ENCODE measurements around the gene SH3D21. TPM values are rescaled to one million over a fixed set of nuclear protein-coding genes. Genes with fewer than 3 reads are reported as not detected.

Gene SH3D21
- total RNA-seq, 1 experiment from 2014 or later, result 12.1 TPM

DNA sequence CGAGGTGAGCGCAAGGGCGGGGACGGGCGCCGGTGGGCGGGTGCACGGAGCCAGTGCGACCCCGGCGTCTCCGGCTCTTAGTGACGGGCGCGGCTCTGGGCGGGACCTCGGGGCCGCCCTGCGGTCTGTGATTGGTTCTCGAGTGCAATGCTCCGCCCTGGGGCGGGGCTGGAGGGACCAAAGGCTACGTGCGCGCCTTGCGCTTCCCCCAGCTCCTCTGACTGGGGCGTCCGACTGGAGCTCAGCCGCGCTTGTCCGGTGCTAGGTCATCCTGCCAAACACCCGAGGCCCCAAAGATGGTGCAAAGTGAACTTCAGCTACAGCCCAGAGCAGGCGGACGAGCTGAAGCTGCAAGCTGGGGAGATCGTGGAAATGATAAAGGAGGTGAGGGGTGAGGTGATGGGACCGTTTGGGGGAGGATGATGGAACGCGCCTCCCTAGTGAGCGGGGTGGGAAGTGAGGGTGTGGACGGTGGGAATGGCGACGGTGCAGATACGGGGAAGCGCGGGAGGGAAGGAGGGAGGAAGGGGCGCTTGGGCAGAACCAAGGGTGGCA is 811 bp downstream of the SH3D21 start:
- Histone ChIP-seq H3K4me3 (ENCODE audit: low read depth, low read length) (peak overlapping the region; percentile 53), H3K36me3 (ENCODE audit: control insufficient read depth, insufficient read depth, low read length) (peaks cover 1% of the 10 kb centered on the region), H3K4me1 (peaks cover 10% of the 10 kb centered on the region), H3K27me3 (replicated peaks; ENCODE audit: control insufficient read depth, insufficient read depth, low read length) (no peaks in the 10 kb centered on the region), H3K9me3 (no peaks in the 10 kb centered on the region)
- TF ChIP-seq, protein P1, sequence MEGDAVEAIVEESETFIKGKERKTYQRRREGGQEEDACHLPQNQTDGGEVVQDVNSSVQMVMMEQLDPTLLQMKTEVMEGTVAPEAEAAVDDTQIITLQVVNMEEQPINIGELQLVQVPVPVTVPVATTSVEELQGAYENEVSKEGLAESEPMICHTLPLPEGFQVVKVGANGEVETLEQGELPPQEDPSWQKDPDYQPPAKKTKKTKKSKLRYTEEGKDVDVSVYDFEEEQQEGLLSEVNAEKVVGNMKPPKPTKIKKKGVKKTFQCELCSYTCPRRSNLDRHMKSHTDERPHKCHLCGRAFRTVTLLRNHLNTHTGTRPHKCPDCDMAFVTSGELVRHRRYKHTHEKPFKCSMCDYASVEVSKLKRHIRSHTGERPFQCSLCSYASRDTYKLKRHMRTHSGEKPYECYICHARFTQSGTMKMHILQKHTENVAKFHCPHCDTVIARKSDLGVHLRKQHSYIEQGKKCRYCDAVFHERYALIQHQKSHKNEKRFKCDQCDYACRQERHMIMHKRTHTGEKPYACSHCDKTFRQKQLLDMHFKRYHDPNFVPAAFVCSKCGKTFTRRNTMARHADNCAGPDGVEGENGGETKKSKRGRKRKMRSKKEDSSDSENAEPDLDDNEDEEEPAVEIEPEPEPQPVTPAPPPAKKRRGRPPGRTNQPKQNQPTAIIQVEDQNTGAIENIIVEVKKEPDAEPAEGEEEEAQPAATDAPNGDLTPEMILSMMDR (IDR thresholded peaks at IDR 0.05; ENCODE audit: insufficient read depth in 1 of 2, low read depth in 1 of 2, low read length in 1 of 2, severe bottlenecking in 1 of 2, unreplicated experiment in 1 of 2), result no peak
- Mint-ChIP-seq H3K27me3 (ENCODE audit: insufficient read depth, unreplicated experiment) (no peaks in the 10 kb centered on the region), H3K36me3 (ENCODE audit: insufficient read depth, unreplicated experiment) (peaks cover 68% of the 10 kb centered on the region), H3K9me3 (ENCODE audit: unreplicated experiment) (no peaks in the 10 kb centered on the region), H3K4me1 (ENCODE audit: low read depth, unreplicated experiment) (no peaks in the 10 kb centered on the region), H3K4me3 (ENCODE audit: unreplicated experiment) (peak overlapping the region; percentile 82), H3K27ac (ENCODE audit: unreplicated experiment) (peak overlapping the region; percentile 46)
- CTCF ChIA-PET, result interaction anchor here (0.5 to 0.8 kb wide), 2 partner anchors 78 to 710 kb away, joined by 3 read pairs; no protein-coding TSS in a partner anchor
- POLR2A ChIA-PET, result interaction anchor here (0.9 to 1.8 kb wide), 3 partner anchors 13 to 80 kb away, joined by 3 to 9 read pairs (median 6); partner anchors contain the start of gene EVA1B
- intact Hi-C loops (cut with micrococcal nuclease; ENCODE audit: unreplicated experiment), result loop anchor here (1.0 kb wide), 1 partner anchor 114 kb away; no protein-coding TSS in a partner anchor
- peak; percentile 91 to 94 for DNase-seq
- BruUV-seq (replicated peaks), result no TSS peak

DNA sequence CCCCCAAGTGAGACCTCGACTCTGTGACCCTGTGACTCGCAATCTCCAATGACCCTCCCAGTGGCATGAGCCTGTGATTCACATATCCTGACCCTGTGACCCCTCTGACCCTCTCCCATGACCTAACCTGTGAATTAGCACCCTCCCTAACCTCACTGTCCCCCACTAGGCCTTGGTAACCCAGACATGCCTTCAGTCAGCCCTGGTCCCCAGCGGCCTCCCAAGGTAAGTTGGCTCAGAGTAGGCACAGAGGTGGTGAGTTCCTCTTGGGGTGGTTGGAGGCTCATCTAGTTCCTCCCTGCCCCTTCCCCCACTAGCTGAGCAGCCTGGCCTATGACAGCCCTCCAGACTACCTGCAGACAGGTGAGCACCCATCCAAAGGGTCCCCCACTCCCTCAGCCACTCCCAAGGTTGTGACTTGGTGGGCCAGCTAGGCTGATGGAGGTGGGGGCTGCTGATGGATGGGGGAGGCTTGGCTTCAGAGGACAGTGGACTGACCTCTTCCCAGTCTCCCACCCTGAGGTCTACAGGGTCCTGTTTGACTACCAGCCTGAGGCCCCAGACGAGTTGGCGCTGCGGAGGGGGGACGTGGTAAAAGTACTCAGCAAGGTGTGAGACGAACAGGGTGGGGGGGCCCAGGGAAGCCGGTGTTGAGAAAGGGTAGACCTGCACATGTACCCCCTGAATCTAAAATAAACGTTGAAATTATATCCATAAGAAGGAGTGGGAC is 1.6 kb downstream of the SH3D21 start:
- Mint-ChIP-seq H3K4me3 (ENCODE audit: unreplicated experiment) (peak overlapping the region; percentile 82), H3K9me3 (ENCODE audit: unreplicated experiment) (no peaks in the 10 kb centered on the region), H3K36me3 (ENCODE audit: insufficient read depth, unreplicated experiment) (peaks cover 60% of the 10 kb centered on the region), H3K27ac (ENCODE audit: unreplicated experiment) (no peak overlapping the region), H3K4me1 (ENCODE audit: low read depth, unreplicated experiment) (no peaks in the 10 kb centered on the region), H3K27me3 (ENCODE audit: insufficient read depth, unreplicated experiment) (no peaks in the 10 kb centered on the region)
- H3K4me1 ChIP-seq, result peaks cover 10% of the 10 kb centered on the region
- H3K4me3 ChIP-seq (ENCODE audit: low read depth, low read length), result peak overlapping the region; percentile 53
- ChIA-PET POLR2A (interaction anchor here (1.8 kb wide), 1 partner anchor 16 kb away, joined by 9 read pairs; the partner anchor contains the start of gene EVA1B), CTCF (interaction anchor here (0.5 kb wide), 1 partner anchor 710 kb away, joined by 3 read pairs; no protein-coding TSS in a partner anchor)
- DNase-seq, result no peak
- H3K27me3 ChIP-seq (replicated peaks; ENCODE audit: control insufficient read depth, insufficient read depth, low read length), result no peaks in the 10 kb centered on the region
- TF ChIP-seq, protein P1 (IDR thresholded peaks at IDR 0.05; ENCODE audit: insufficient read depth in 1 of 2, low read depth in 1 of 2, low read length in 1 of 2, severe bottlenecking in 1 of 2, unreplicated experiment in 1 of 2), result no peak
- no peaks in the 10 kb centered on the region for H3K9me3 ChIP-seq
- H3K36me3 ChIP-seq (ENCODE audit: control insufficient read depth, insufficient read depth, low read length), result peaks cover 1% of the 10 kb centered on the region
- intact Hi-C loops (cut with micrococcal nuclease; ENCODE audit: unreplicated experiment), result no loop called here
- BruUV-seq (replicated peaks), result TSS peak; percentile 11

DNA sequence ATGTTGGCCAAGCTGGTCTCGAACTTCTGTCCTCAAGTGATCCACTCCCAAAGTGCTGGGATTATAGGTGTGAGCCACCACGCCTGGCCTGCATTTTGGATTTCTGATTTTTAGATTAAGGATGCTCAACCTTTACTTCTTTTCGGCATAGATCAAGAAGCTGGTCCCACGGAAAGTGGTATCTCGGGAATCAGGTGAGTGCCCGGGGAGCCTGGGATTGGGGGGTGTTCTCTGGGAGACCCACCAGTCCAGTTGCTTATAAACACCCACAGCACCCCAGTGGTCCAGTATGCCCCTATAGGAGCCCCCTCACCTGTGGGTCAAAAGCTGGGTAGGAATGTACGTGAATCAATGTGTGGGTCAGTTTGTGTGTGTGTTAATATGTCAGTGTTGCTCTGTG is 3.2 kb downstream of the SH3D21 start:
- Mint-ChIP-seq H3K4me3 (ENCODE audit: unreplicated experiment) (no peak overlapping the region), H3K27me3 (ENCODE audit: insufficient read depth, unreplicated experiment) (no peaks in the 10 kb centered on the region), H3K27ac (ENCODE audit: unreplicated experiment) (no peak overlapping the region), H3K9me3 (ENCODE audit: unreplicated experiment) (no peaks in the 10 kb centered on the region), H3K4me1 (ENCODE audit: low read depth, unreplicated experiment) (no peaks in the 10 kb centered on the region), H3K36me3 (ENCODE audit: insufficient read depth, unreplicated experiment) (peaks cover 44% of the 10 kb centered on the region)
- TF ChIP-seq, protein P1 (IDR thresholded peaks at IDR 0.05; ENCODE audit: insufficient read depth in 1 of 2, low read depth in 1 of 2, low read length in 1 of 2, severe bottlenecking in 1 of 2, unreplicated experiment in 1 of 2), result no peak
- no peaks in the 10 kb centered on the region for H3K36me3 ChIP-seq (ENCODE audit: control insufficient read depth, insufficient read depth, low read length)
- no peak overlapping the region for H3K4me3 ChIP-seq (ENCODE audit: low read depth, low read length)
- DNase-seq, result no peak
- ChIA-PET POLR2A (no interaction called here), CTCF (no interaction called here)
- peaks cover 10% of the 10 kb centered on the region for H3K4me1 ChIP-seq
- H3K27me3 ChIP-seq (replicated peaks; ENCODE audit: control insufficient read depth, insufficient read depth, low read length), result no peaks in the 10 kb centered on the region
- no TSS peak for BruUV-seq (replicated peaks)
- intact Hi-C loops (cut with micrococcal nuclease; ENCODE audit: unreplicated experiment), result no loop called here
- no peaks in the 10 kb centered on the region for H3K9me3 ChIP-seq
